Panc1 (cell line): ENCODE measurements around the gene OSBPL10. TPM values are rescaled to one million over a fixed set of nuclear protein-coding genes. Genes with fewer than 3 reads are reported as not detected.

Source experiments
- ATAC-seq: fragments of 200-7000 bp; cut with Tn5 transposase; 2 replicates; pipeline ENCODE4 v1.9.1; 2020; ENCODE audit warnings: mild to moderate bottlenecking, moderate library complexity
- BruUV-seq: library from RNA; stranded (reverse); fragments of 400-500 nt; replicated peaks from 2 replicates; lab custom pipeline; 2021; lab: Mats Ljungman, UMichigan
- CTCF ChIA-PET: fragments of 300-600 bp; sonication (Branson Sonifier 250); formaldehyde crosslinking; loops from one replicate; lab custom pipeline; 2022; ENCODE audit warnings: antibody characterized with exemption; lab: Charles Lee
- POLR2A ChIA-PET: fragments of 300-600 bp; sonication (Branson Sonifier 250); formaldehyde crosslinking; loops from one replicate; lab custom pipeline; 2022; ENCODE audit warnings: antibody characterized with exemption; lab: Charles Lee
- DNase-seq: peaks from one replicate; pipeline ENCODE4 v3.0.0-alpha.2; 2010; ENCODE audit warnings: low read depth, low spot score
- H3K27ac ChIP-seq: 2 replicates; pipeline ENCODE4 v1.5.1; 2011; ENCODE audit warnings: mild to moderate bottlenecking, low read length, inconsistent platforms
- H3K27me3 ChIP-seq: fragments of 200-500 bp; sonication (Bioruptor generic); 2 replicates; pipeline ENCODE4 v1.6.0; 2014; ENCODE audit warnings: low read length, inconsistent platforms; ENCODE audit not compliant: control insufficient read depth, insufficient read depth
- H3K36me3 ChIP-seq: fragments of 200-500 bp; sonication (Bioruptor generic); 2 replicates; pipeline ENCODE4 v1.5.1; 2014; ENCODE audit warnings: inconsistent platforms, mild to moderate bottlenecking, low read length, moderate library complexity; ENCODE audit not compliant: control insufficient read depth, insufficient read depth
- H3K4me1 ChIP-seq: 2 replicates; pipeline ENCODE4 v1.5.1; 2011; ENCODE audit warnings: inconsistent platforms, mild to moderate bottlenecking, low read length, moderate library complexity; ENCODE audit not compliant: control insufficient read depth, insufficient read depth
- H3K4me3 ChIP-seq, 2 experiments: 2 replicates each; pipeline ENCODE4 v1.5.1; 2011 to 2012; ENCODE audit warnings: low read depth in 2 of 2, low read length in 2 of 2, mild to moderate bottlenecking in 2 of 2, inconsistent platforms in 1 of 2, moderate library complexity in 1 of 2
- H3K9me3 ChIP-seq: fragments of 200-500 bp; sonication (Bioruptor generic); 2 replicates; pipeline ENCODE4 v1.5.1; 2014; ENCODE audit warnings: low read depth, mild to moderate bottlenecking, inconsistent platforms, low read length, moderate library complexity; ENCODE audit not compliant: control insufficient read depth, insufficient read depth
- CTCF ChIP-seq: fragments of 450-650 bp; IDR thresholded peaks from 2 replicates; pipeline ENCODE4 v1.5.1; 2017; ENCODE audit warnings: mild to moderate bottlenecking
- POLR2AphosphoS5 ChIP-seq: IDR thresholded peaks from 2 replicates; pipeline ENCODE4 v1.6.1; 2012; ENCODE audit warnings: mild to moderate bottlenecking, low read depth, low read length, moderate library complexity
- REST ChIP-seq, 2 experiments: IDR thresholded peaks; 2 replicates each; pipeline ENCODE4 v1.6.1; 2011 to 2012; ENCODE audit warnings: low read depth in 2 of 2, control low read depth in 1 of 2, low read length in 1 of 2, mild to moderate bottlenecking in 1 of 2, moderate library complexity in 1 of 2; ENCODE audit not compliant: insufficient read depth in 1 of 2
- SIN3A ChIP-seq: IDR thresholded peaks from 2 replicates; pipeline ENCODE4 v1.6.1; 2012; ENCODE audit warnings: low read depth, mild to moderate bottlenecking, low read length, moderate library complexity, borderline replicate concordance; ENCODE audit not compliant: insufficient read depth
- TCF7L2 ChIP-seq: IDR thresholded peaks from 2 replicates; pipeline ENCODE4 v1.6.1; 2011; ENCODE audit warnings: mild to moderate bottlenecking, low read depth, low read length, inconsistent platforms
- in situ Hi-C: cut with HindIII; loops from 2 replicates; pipeline ENCODE4 v1.10.0; 2016; ENCODE audit warnings: low sequenced_read_pairs, low pct_unique_long_range_greater_than_20kb
- intact Hi-C: fragments of 100-400 bp; cut with micrococcal nuclease; formaldehyde crosslinking; loops from one replicate; pipeline ENCODE4 v1.10.0; 2022; ENCODE audit not compliant: unreplicated experiment
- total RNA-seq: library from RNA; stranded (reverse); gene quantifications from one replicate; pipeline ENCODE4 v1.2.1, GENCODE V29; 2021; ENCODE audit not compliant: unreplicated experiment

The OSBPL10 gene
- total RNA-seq, 1 experiment from 2014 or later, result 88.1 TPM

- TF ChIP-seq REST (IDR thresholded peaks at IDR 0.05; ENCODE audit: insufficient read depth in 1 of 2, low read depth in 2 of 2, low read length in 1 of 2), result no peak
- TF ChIP-seq SIN3A, result no peak
- TF ChIP-seq CTCF, result no peak
- TF ChIP-seq TCF7L2, result no peak
- no peak for TF ChIP-seq POLR2AphosphoS5
- no peaks in the 10 kb centered on the region; the same call in none of the 2 replicates for H3K36me3 ChIP-seq
- intact Hi-C loops, result no loop called here
- H3K4me1 ChIP-seq, result no peaks in the 10 kb centered on the region
- in situ Hi-C loops, result no loop called here
- DNase-seq (no peak), ATAC-seq (no peak)
- H3K4me3 ChIP-seq, result no peak overlapping the region
- CTCF ChIA-PET, result no interaction called here
- no peaks in the 10 kb centered on the region for H3K9me3 ChIP-seq
- POLR2A ChIA-PET, result no interaction called here
- H3K27ac ChIP-seq, result no peak overlapping the region
- no peaks in the 10 kb centered on the region for H3K27me3 ChIP-seq
- BruUV-seq, result no TSS peak
These were observed 312.8 kb downstream of the OSBPL10 start for GRCh38 chr3:31668242-31668641.

- Histone ChIP-seq H3K4me1 (no peaks in the 10 kb centered on the region), H3K27ac (no peak overlapping the region), H3K27me3 (no peaks in the 10 kb centered on the region), H3K36me3 (no peaks in the 10 kb centered on the region; the same call in 1 of the 2 replicates), H3K4me3 (no peak overlapping the region), H3K9me3 (no peaks in the 10 kb centered on the region)
- no peak for ATAC-seq
- intact Hi-C loops (no loop called here), in situ Hi-C loops (no loop called here)
- ChIA-PET POLR2A (no interaction called here), CTCF (no interaction called here)
- TF ChIP-seq TCF7L2, result no peak
- no TSS peak for BruUV-seq
- DNase-seq, result no peak
These were observed 313.5 kb downstream of the OSBPL10 start for GRCh38 chr3:31667582-31667981.

GRCh38 chr3:31664031-31664430, 317.0 kb downstream of the OSBPL10 start:
- no peaks in the 10 kb centered on the region; the same call in none of the 2 replicates for H3K36me3 ChIP-seq
- intact Hi-C loops, result no loop called here
- BruUV-seq, result no TSS peak
- DNase-seq (no peak), ATAC-seq (no peak)
- ChIA-PET POLR2A (no interaction called here), CTCF (interaction anchor here (0.5 kb wide), 1 partner anchor 54 kb away, joined by 3 read pairs; no protein-coding TSS in a partner anchor)
- H3K4me3 ChIP-seq, result no peak overlapping the region
- H3K27me3 ChIP-seq, result no peaks in the 10 kb centered on the region
- H3K4me1 ChIP-seq, result no peaks in the 10 kb centered on the region
- in situ Hi-C loops, result no loop called here
- no peak overlapping the region for H3K27ac ChIP-seq
- no peaks in the 10 kb centered on the region for H3K9me3 ChIP-seq
- no peak for TF ChIP-seq TCF7L2
- no peak for TF ChIP-seq CTCF
- TF ChIP-seq REST (IDR thresholded peaks at IDR 0.05; ENCODE audit: insufficient read depth in 1 of 2, low read depth in 2 of 2, low read length in 1 of 2), result no peak
